Pancreas (tissue), 10 donors: ENCODE data around the gene UBXN7. TPM values are rescaled to one million over a fixed set of nuclear protein-coding genes. Genes with fewer than 3 reads are reported as not detected.

Source experiments
- ATAC-seq, 4 donors: fragments of 200-7000 bp; cut with Tn5 transposase; one replicate each; pipeline versions ENCODE4 v1.8.0 to v1.9.1; 2020; ENCODE audit warnings: mild to moderate bottlenecking in 4 of 4, moderate library complexity in 4 of 4
- DNase-seq, 6 donors: peaks; one replicate each; pipeline ENCODE4 v3.0.0-alpha.2; 2020
- FAIRE-seq: peaks from 2 replicates; lab custom pipeline; 2012; peaks lifted over from hg19 to GRCh38; lab: Jason Lieb, UNC
- H3K27ac ChIP-seq, 4 donors: fragments of 200-600 bp; sonication (generic); 1 replicate in 3 of 4; 2 replicates in 1 of 4; pipeline versions ENCODE4 v1.5.0 to v1.8.0; 2020
- H3K27me3 ChIP-seq, 4 donors: fragments of 200-600 bp; one replicate each; pipeline ENCODE4 v1.8.0; 2021
- H3K36me3 ChIP-seq, 3 donors: fragments of 200-600 bp; sonication (generic) in 1 of 3; one replicate each; pipeline versions ENCODE4 v1.5.0 to v1.8.0; 2020 to 2021
- H3K4me1 ChIP-seq, 3 donors: fragments of 200-600 bp; one replicate each; pipeline ENCODE4 v1.8.0; 2021
- H3K4me3 ChIP-seq, 4 donors: fragments of 200-600 bp; sonication (generic) in 2 of 4; one replicate each; pipeline versions ENCODE4 v1.5.0 to v1.8.0; 2020 to 2021
- H3K9me3 ChIP-seq, 4 donors: fragments of 200-600 bp; one replicate each; pipeline ENCODE4 v1.8.0; 2021
- CTCF ChIP-seq, 4 donors: fragments of 200-600 bp; sonication (generic) in 3 of 4; IDR thresholded peaks; one replicate each; pipeline versions ENCODE4 v1.5.0 to v1.8.0; 2021; ENCODE audit warnings: antibody characterized with exemption in 4 of 4
- WGBS, 2 donors: extraction: QIAGEN DNeasy Blood & Tissue Kit; methylation state at CpG; one replicate each; pipeline ENCODE4 v1.1.7; 2013; 5-methylcytosine and 5-hydroxymethylcytosine counted together
- intact Hi-C, 3 donors: fragments of 100-400 bp; cut with DNase I; formaldehyde crosslinking; loops; one replicate each; pipeline versions ENCODE4 v1.11.1 to v1.14.2; 2022
- polyA plus RNA-seq, 2 donors: library from polyadenylated mRNA; stranded (reverse); fragments of 200-250 nt; gene quantifications; one replicate each; pipeline ENCODE4 v1.2.3, GENCODE V29; 2013
- total RNA-seq, 6 donors: library from RNA; stranded (reverse); fragmentation: NEBNext Ultra II Directional in 4 of 6; extraction: Animal tissue kit (Norgen Biotek cat#: 25700) in 4 of 6; gene quantifications; one replicate each; pipeline versions ENCODE4 v1.2.1 to v1.2.4, GENCODE V29; 2021 to 2023
- donor health status: healthy with polysubstance abuse.
- donor health status: DM: no; HTN: no; CAD: no; lungs with moderate emphysema.
- donor health status: DM: no; HTN: no; CAD: no.
- donor health status: control.
- donor health status: control.
- donor health status: Bipolar disorder and iron deficiency.
- donor health status: DM: yes; HTN: yes; CAD: no.
- donor health status: DM: no; HTN: no; CAD: no.
- donor health status: DM: no; HTN: no; CAD: no.
- donor health status: DM: yes; HTN: yes; CAD: no.

Gene UBXN7
- total and polyA plus RNA-seq, 8 donors = 4.2 to 39.0 (median 21.1) TPM

- intact Hi-C loops = no loop called here
- no peak for DNase-seq
- no peaks in the 10 kb centered on the region for H3K4me1 ChIP-seq
- WGBS, 2 donors = 75 to 90% methylated on average over 6 of the region's 6 CpGs
- no peak for TF ChIP-seq CTCF (IDR thresholded peaks at IDR 0.05)
- H3K9me3 ChIP-seq = no peaks in the 10 kb centered on the region
- H3K4me3 ChIP-seq = no peak overlapping the region
- no peak for ATAC-seq
- no peak for FAIRE-seq
- H3K36me3 ChIP-seq = no peaks in the 10 kb centered on the region
- H3K27ac ChIP-seq = no peak overlapping the region
- no peaks in the 10 kb centered on the region for H3K27me3 ChIP-seq
Measured at GRCh38 chr3:196339044-196339443, 93.2 kb downstream of the UBXN7 start.

- no peaks in the 10 kb centered on the region for H3K27me3 ChIP-seq
- DNase-seq = peak in 5 of 6 donors; percentile 74 to 79 (median 78)
- peak overlapping the region in 1 of 4 donors; percentile 17 for H3K27ac ChIP-seq
- peak; percentile 82 to 88 (median 86) for ATAC-seq
- H3K4me1 ChIP-seq = no peaks in the 10 kb centered on the region
- no peak for FAIRE-seq
- no peak for TF ChIP-seq CTCF (IDR thresholded peaks at IDR 0.05)
- H3K36me3 ChIP-seq = no peaks in the 10 kb centered on the region
- H3K4me3 ChIP-seq = no peak overlapping the region
- intact Hi-C loops = no loop called here
- no peaks in the 10 kb centered on the region for H3K9me3 ChIP-seq
- WGBS, 2 donors = 50 to 58% methylated on average over 17 of the region's 17 CpGs
Measured at GRCh38 chr3:196336319-196337145, 95.7 kb downstream of the UBXN7 start.

- no peak for TF ChIP-seq CTCF (IDR thresholded peaks at IDR 0.05)
- Histone ChIP-seq H3K36me3 (no peaks in the 10 kb centered on the region), H3K9me3 (no peaks in the 10 kb centered on the region), H3K27me3 (no peaks in the 10 kb centered on the region), H3K4me1 (no peaks in the 10 kb centered on the region), H3K27ac (no peak overlapping the region), H3K4me3 (no peak overlapping the region)
- DNase-seq (no peak), ATAC-seq (no peak), FAIRE-seq (no peak)
- intact Hi-C loops = no loop called here
- WGBS, 2 donors = 67 to 79% methylated on average over 11 to 12 of the region's 12 CpGs
Measured at GRCh38 chr3:196335503-196335948, 96.7 kb downstream of the UBXN7 start.

- ATAC-seq (no peak), DNase-seq (no peak), FAIRE-seq (no peak)
- H3K36me3 ChIP-seq = no peaks in the 10 kb centered on the region
- TF ChIP-seq CTCF (IDR thresholded peaks at IDR 0.05) = no peak
- no peak overlapping the region for H3K27ac ChIP-seq
- no peak overlapping the region for H3K4me3 ChIP-seq
- no peaks in the 10 kb centered on the region for H3K9me3 ChIP-seq
- H3K27me3 ChIP-seq = no peaks in the 10 kb centered on the region
- H3K4me1 ChIP-seq = no peaks in the 10 kb centered on the region
- WGBS, 2 donors = 29 to 40% methylated on average over 1 of the region's 1 CpG
- intact Hi-C loops = no loop called here
Measured at GRCh38 chr3:196334982-196335381, 97.2 kb downstream of the UBXN7 start.

- Histone ChIP-seq H3K27me3 (no peaks in the 10 kb centered on the region), H3K27ac (no peak overlapping the region), H3K4me1 (no peaks in the 10 kb centered on the region), H3K4me3 (no peak overlapping the region), H3K36me3 (no peaks in the 10 kb centered on the region), H3K9me3 (no peaks in the 10 kb centered on the region)
- DNase-seq = no peak
- FAIRE-seq = no peak
- no peak for ATAC-seq
- 72 to 80% methylated on average over 8 of the region's 8 CpGs for WGBS, 2 donors
- intact Hi-C loops = no loop called here
- TF ChIP-seq CTCF (IDR thresholded peaks at IDR 0.05) = no peak
Measured at GRCh38 chr3:196332168-196332567, 100.1 kb downstream of the UBXN7 start.
